Activated CD8-positive, alpha-beta memory T cell treated with anti-CD3 and anti-CD28 coated beads for 36 hours (primary cell): ENCODE measurements around the gene SAMD10. TPM values are rescaled to one million over a fixed set of nuclear protein-coding genes. Genes with fewer than 3 reads are reported as not detected.
"Not testable (repeated sequence)": the region's sequence is repeated elsewhere in the genome, so short reads cannot be mapped to it uniquely, and the experiment has no call there.

Source experiments
- CTCF ChIA-PET: fragments of 350-600 bp; sonication (Branson Sonifier 250); formaldehyde crosslinking; loops from one replicate; lab custom pipeline; 2021; ENCODE audit warnings: antibody characterized with exemption; lab: Charles Lee
- POLR2A ChIA-PET: fragments of 350-600 bp; sonication (Branson Sonifier 250); formaldehyde crosslinking; loops from one replicate; lab custom pipeline; 2021; ENCODE audit warnings: antibody characterized with exemption; lab: Charles Lee
- total RNA-seq, 2 experiments: library from RNA; stranded (reverse); gene quantifications; one replicate each; pipeline ENCODE4 v1.2.3, GENCODE V29; 2021

The SAMD10 gene
- total RNA-seq, 2 experiments from 2014 or later: 19.0 to 20.5 TPM

DNA sequence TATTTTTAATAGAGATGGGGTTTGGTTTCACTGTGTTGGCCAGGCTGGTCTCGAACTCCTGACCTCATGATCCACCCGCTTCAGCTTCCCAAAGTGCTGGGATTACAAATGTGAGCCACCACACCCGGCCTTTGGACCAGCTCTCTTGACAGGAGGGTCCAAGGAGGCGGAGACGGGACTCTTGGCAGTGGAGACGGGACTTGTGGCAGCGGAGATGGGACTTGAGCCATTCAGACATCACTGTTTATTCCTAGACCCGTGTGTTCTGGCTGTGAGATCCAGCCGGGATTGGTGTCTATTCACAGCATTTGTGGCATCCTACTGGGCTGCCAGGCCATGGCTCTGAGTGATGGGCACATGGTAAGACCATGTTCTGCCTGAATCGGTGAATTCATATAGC, 27.0 kb upstream of the SAMD10 start:
- CTCF ChIA-PET: interaction anchor here (1.2 kb wide), 1 partner anchor 11 kb away, joined by 3 read pairs; no protein-coding TSS in a partner anchor

DNA sequence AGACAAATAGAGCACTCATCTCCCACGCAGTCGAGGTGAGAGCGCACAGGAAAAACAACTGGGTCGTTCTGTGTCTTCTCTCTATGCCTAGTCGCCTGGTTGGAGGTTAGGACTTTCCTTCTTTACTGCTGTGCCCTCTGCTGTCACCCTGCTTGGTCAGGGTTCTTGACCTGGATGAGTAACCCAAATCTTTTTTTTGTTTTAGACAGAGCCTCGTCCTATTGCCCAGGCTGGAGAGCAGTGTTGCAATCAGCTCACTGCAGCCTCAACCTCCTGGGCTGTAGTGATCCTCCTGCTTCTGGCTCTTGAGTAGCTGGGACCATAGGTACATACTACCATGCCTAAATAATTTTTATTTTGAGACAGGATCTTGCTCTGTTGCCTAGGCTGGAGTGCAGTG, 26.0 kb upstream of the SAMD10 start:
- CTCF ChIA-PET: no interaction called here
- POLR2A ChIA-PET: no interaction called here

More for the DNA sequence above, 27.0 kb upstream of the SAMD10 start:
- POLR2A ChIA-PET: no interaction called here

DNA sequence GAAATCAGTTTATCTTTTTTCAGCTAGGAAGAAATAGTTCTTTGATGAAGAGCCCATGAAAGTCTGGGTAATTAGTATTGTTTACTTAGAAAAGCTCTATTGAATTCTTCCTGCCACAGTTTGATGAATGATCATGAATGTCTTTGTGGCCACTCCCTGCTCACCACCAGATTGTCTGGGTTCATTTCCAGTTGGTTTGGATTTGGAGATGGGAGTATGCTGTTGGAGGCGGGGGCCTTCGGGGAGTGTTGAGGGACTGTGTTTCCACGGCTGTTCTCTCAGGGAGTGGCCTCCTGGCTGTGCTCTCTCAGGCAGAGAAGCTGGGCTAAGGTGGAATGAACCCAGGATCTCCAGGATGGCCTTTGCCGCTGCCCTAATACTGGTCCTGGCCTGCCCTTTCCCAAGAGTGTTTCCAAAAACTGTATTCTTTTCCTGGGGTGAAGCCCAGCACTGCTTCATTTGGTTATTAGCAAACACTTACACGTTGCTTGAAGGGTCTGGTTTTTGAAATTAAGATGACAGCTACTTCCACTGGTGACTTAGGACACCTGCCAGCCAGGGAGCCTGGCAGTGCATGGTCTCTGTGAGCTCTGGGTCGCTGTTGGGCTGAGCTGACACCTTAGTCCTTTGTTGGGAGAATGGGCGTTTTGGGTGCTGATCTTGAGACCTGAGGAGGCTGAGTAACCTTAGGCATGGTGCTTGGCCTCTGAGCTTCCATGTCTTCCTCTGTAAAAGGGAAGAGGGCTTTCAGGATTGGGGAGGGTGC, 24.7 kb upstream of the SAMD10 start:
- POLR2A ChIA-PET: interaction anchor here (0.5 kb wide), 1 partner anchor 10 kb away, joined by 3 read pairs; no protein-coding TSS in a partner anchor
- CTCF ChIA-PET: no interaction called here

DNA sequence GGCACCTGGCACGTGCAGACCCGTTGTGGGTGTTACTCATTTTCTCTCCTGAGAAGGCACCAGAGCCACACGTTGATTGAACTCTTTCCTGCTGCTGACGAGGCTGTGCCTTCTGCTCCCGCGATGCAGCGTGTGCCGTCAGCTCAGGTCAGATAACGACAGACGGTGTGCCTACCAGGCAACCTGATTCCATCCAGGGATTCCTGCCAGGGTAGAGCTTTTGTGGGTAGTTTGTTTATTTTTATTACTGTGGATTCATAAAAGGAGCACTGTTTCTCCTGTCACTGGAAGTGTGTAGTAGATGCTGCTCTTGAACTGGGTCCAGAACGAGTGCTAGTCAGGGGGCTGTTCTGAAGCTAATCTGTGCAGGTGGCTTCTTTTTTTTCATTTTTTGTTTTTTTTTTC, 22.2 kb upstream of the SAMD10 start:
- ChIA-PET POLR2A (no interaction called here), CTCF (no interaction called here)

DNA sequence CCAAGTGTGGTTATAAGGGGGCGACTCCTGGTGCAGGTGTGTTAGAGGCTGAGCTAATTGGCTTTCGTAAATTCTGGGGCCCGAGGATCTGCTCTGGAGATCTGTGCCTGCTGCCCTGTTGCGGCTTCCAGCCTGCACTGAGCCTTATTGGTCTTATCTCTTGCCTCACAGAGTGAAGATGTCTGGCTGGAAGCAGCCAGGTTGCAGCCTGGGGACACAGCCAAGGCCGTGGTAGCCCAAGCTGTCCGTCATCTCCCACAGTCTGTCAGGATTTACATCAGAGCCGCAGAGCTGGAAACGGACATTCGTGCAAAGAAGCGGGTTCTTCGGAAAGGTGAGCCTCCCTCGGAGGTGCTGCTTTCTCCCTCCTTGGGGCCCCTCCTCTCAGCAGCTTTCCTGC, 21.5 kb upstream of the SAMD10 start:
- CTCF ChIA-PET: interaction anchor here (0.6 kb wide), 1 partner anchor 17 kb away, joined by 3 read pairs; no protein-coding TSS in a partner anchor
- POLR2A ChIA-PET: no interaction called here

DNA sequence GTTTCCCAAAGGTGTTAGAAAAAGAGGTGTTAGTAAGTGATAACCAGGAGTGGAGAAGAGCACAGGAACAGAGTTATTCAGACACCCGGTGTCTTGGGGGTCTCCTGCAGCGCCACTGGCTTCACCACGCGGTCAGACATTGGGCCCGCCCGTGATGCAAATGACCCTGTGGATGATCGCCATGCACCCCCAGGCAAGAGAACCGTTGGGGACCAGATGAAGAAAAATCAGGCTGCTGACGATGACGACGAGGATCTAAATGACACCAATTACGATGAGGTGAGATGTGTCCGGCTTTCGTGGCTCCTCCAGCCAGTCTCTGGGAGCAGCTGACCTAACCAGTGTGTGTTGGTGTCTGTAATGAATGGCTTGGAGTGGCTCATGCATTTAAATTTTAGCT, 3.5 kb upstream of the SAMD10 start:
- CTCF ChIA-PET: interaction anchor here (1.1 to 4.5 kb wide), 2 partner anchors 55 to 101 kb away, joined by 3 to 41 read pairs; no protein-coding TSS in a partner anchor
- POLR2A ChIA-PET: interaction anchor here (1.0 to 1.3 kb wide), 2 partner anchors 55 to 57 kb away, joined by 3 to 5 read pairs; no protein-coding TSS in a partner anchor

DNA sequence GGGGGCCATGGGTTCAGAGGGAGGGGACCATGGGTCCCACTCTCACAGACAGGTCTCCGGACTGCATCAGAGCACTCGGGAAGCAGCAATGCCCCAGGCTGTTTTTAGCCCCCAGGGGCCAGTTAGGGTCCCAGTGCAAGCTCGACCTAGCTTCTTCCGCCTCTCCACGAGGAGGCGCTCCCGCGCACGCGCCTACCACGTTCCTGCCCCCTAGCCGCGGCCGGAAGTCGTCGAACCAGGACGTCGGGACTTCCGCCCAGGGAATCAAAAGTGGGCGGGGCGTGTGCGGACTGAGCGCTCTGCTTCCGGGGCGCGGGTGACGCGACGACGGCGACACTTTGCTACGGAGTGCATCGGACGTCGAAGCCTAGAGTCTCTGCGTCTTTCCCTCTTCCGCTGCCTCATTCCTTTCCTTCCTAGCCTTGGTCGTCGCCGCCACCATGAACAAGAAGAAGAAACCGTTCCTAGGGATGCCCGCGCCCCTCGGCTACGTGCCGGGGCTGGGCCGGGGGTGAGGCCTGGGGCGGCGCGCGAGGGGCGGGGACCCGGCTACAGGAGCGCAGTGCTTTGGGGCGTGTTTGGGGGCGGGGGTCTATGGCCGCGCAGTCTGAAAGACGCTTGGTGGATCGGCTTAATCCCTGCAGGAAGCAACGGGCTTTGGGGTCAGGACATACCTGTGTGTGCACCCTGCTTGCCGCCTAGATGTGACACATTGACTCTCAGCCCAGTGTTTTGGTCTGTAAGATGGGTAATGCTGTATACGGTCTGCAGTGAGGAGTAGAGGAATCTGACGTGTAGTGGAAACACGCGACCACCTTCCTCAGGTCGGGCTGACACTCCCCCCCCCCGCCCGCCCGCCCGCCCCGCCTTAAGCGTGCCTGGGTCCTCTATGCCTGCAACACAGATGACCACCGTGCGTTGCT, 1.6 kb upstream of the SAMD10 start, which contains the start of gene PRPF6:
PRPF6 (plus strand) TSS at position 327 of the 923 bp plus-strand sequence; CDS start at position 441, 114 bp downstream.
- CTCF ChIA-PET: interaction anchor here (0.9 to 4.5 kb wide), 14 partner anchors 13 to 443 kb away, joined by 3 to 41 read pairs (median 4); partner anchors contain the start of genes ARFRP1, LIME1, RGS19 and TCEA2
- POLR2A ChIA-PET: interaction anchor here (0.7 to 2.0 kb wide), 5 partner anchors 24 to 460 kb away, joined by 3 to 13 read pairs (median 5); partner anchors contain the start of genes LKAAEAR1 and PPDPF

DNA sequence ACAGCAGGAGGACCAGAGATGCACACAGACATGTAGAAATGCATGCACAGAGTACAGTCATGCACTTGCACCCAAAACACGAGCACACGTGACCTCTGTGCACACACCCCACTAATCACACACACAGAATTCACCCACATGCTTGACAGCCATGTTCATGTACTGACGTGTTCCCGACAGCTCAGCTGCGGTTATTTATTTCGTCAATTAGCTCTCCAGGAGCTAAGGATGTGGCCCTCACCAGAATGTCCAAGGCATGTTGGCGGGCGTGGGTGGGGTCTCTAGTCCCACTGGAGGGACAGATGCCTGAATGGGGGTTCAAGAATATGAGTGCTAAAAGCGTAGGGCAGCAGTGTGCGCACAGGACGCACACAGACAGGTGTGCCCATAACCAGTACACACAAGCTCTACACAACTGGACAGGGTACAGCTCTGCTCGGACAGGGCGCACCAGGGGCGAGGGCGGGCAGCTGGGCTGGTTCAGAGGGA, 919 bp upstream of the SAMD10 start:
- ChIA-PET CTCF (interaction anchor here (0.9 to 4.5 kb wide), 18 partner anchors 11 to 442 kb away, joined by 3 to 41 read pairs (median 4); partner anchors contain the start of genes ARFRP1, C20orf204, LIME1 and RGS19), POLR2A (interaction anchor here (0.7 to 2.0 kb wide), 6 partner anchors 23 to 459 kb away, joined by 3 to 13 read pairs (median 5); partner anchors contain the start of genes DNAJC5, LKAAEAR1 and PPDPF)

DNA sequence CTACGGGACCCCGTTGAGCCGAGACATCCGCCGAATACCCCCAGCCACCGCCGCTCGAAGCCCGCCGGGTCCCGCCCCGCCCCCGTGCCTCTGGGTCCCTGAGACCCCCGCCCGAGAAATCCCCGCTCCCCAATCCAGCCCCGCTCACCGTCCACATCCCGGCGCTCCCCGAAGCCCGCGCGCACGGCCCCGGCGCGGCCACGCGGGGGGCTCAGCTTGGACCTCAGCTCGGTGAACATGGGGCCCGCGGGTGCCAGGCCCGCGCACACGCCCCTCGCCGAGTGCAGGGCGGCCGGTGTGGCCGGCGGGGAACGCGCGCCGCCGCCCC, 249 bp downstream of the SAMD10 start:
- CTCF ChIA-PET: interaction anchor here (1.1 to 4.5 kb wide), 6 partner anchors 11 to 115 kb away, joined by 3 to 41 read pairs (median 4); partner anchors contain the start of genes C20orf204 and TPD52L2
- POLR2A ChIA-PET: interaction anchor here (2.0 kb wide), 1 partner anchor 60 kb away, joined by 13 read pairs; no protein-coding TSS in a partner anchor

DNA sequence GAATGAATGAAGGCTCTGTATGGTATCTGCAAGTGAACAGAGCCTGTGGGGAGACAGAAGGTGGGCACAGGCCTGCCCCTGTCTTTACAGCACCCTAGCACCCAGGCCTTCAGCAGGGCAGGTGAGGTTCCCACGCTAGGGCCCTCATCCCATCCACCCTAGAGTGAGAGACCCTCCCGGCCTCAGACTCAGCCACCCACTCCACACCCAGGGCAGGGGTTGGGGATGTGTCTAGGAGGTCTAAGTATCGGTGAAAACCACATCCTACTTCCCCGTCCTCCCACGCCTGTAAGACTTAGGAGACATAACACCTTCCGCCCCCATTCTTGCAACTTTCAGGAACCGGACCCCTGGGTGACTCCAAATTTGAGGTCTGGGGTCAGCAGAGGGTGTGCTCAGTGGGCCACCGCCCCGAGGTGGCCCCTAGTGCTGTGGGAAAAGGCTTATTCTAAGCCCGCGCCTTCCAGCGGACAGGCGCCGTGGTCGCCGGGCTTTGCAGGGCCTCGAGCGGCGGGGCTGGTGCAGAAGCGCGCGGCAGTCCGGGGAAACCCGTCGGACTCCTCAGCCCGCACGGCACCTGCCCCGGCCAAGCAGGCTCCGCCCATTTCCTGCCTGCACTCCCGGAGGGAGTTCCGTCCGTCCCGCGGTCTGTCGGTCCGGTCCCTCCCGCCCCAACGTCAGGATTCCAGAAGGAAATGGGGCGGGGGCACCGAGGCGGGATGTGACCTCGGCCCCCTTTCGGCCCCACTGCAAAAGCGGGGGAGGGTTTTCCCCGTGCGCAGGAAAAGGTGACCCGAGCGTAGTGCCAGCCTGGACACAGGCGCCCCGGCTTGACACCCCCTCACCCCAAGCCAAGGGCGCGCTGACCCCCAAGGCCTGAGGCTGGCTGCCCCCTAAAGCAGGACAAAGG, 868 bp downstream of the SAMD10 start:
- POLR2A ChIA-PET: interaction anchor here (0.5 to 1.0 kb wide), 2 partner anchors 21 to 112 kb away, joined by 3 to 10 read pairs; no protein-coding TSS in a partner anchor
- CTCF ChIA-PET: interaction anchor here (0.5 to 4.5 kb wide), 7 partner anchors 13 to 193 kb away, joined by 3 to 41 read pairs (median 3); no protein-coding TSS in a partner anchor

DNA sequence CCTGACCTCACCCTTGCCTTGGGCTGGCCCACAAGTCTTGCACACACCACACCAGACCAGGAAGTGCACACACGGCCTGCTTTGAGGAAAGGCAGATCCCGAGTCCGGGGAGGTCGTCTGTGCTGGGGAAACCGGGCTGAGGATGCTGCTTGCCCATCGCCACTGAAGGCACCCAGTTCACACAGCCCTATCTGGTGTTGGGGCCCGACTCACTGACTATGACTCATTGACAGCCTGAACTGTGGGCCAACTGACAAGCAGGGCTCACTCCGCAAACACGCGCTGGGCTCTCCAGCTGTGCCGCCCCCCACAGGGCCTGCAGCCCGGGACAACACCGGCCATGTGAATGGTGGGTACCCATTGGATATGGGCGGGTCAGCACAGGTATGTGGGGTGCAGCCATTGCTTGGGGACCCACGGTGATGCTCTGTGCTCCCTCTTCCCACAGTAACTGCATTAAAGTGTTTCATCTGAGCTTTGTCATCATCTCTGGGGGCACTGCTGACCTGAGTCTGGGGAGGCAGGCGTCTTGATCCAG, 1.6 kb downstream of the SAMD10 start:
- ChIA-PET POLR2A (interaction anchor here (0.5 to 1.0 kb wide), 2 partner anchors 20 to 111 kb away, joined by 3 to 10 read pairs; no protein-coding TSS in a partner anchor), CTCF (interaction anchor here (0.5 to 1.9 kb wide), 7 partner anchors 19 to 240 kb away, joined by 3 to 16 read pairs (median 3); no protein-coding TSS in a partner anchor)

DNA sequence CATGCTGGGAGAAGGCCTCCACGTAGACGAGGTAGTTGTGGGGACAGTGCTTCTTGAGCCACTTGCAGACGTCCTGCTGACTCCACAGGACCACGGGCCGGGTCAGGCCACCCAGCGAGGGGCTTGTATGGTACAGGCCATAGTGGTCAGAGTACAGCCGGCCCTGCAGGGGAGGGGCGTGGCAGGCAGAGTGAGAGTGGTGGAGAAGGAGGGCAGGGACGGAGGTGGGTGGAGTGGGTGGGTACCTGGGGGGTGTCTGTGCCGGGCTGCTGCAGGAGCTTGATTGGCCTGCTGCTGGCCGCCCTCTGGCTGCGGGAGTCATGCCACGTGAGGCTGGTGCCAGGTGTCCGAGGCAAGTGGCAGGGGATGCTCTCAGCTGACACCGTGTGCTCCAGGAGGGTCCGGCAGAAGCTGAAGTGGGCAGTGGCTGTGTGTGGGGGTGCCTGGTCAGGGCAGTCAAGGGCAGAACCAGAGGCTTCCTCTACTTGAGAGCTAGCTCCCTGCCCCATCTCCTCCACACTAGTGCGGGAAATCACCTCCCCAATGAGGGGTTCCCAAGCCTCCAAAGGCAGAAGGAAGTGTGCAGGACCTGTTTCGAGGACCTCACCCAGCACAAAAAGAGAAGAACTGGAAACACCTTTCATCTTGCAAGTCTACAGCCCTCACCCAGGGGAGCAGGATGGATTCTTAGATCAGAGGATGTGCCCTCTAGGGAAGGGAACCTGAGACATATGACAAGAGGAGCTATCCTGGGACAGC, 2.3 kb downstream of the SAMD10 start:
- POLR2A ChIA-PET: interaction anchor here (1.0 kb wide), 1 partner anchor 20 kb away, joined by 3 read pairs; no protein-coding TSS in a partner anchor
- CTCF ChIA-PET: interaction anchor here (0.5 to 1.9 kb wide), 6 partner anchors 61 to 239 kb away, joined by 3 to 16 read pairs (median 3); no protein-coding TSS in a partner anchor

DNA sequence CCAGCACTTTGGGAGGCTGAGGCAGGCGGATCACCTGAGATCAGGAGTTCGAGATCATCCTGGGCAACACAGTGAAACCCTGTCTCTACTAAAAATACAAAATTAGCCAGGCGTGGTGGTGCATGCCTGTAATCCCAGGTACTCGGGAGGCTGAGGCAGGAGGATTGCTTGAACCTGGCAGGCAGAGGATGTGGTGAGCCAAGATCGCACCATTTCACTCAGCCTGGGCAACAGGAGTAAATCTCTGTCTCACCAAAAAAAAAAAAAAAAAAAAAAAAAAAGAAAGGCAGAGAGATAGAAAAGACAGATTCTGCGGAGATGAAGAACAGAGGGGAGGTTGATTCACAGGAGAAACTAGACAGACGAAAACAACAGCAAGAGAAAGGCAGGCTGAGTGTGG, 2.9 kb downstream of the SAMD10 start:
- POLR2A ChIA-PET: not testable (repeated sequence)
- CTCF ChIA-PET: interaction anchor here (0.5 to 1.9 kb wide), 3 partner anchors 62 to 93 kb away, joined by 3 to 16 read pairs (median 4); no protein-coding TSS in a partner anchor

DNA sequence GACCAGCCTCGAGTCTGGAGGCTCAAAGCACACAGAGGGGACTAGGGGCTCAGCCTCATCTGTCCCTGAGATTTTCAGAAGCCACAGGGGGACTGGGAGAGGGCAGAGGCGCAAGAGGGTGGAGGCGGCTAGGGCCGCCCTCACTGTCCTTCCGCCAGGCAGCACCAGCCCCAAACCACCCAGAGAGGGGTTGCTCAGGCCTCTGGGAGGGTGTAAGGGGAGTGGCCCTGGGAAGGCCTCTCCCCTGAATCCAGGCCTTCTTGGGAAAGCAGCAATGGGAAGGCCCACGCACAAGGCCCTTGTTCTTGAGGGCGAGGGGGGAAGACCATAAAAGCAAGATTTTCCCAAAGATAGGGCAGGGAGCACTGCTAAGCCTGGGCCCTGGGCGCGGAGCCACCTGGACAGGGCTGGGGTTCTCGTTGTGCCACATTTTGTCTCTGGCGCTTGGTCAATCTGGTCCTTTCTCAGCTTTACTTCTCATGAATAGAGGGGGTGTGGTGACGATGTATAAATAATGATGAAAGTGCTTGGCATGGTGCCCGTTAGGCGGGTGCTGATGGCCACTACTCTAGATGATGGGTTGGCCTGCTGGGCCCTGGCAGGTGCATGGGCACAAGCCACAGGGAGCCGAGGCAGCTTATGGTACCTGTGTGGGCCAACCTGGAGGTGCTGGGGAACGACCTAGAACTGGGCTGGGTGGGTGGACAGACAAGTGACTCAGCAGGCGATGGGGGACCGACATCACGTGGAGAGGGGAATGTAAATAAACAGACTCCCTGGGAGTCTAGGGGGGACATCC, 4.8 kb downstream of the SAMD10 start:
- ChIA-PET POLR2A (no interaction called here), CTCF (interaction anchor here (0.6 to 1.8 kb wide), 19 partner anchors 7 to 437 kb away, joined by 3 to 10 read pairs (median 4); partner anchors contain the start of genes PTK6, TPD52L2 and UCKL1)
